Fibroblast of gingiva (primary cell): ENCODE results near the gene STK11IP.

Experiments used
- DNase-seq: peaks from one replicate; pipeline ENCODE4 v3.0.0-alpha.2; 2011; ENCODE audit warnings: low read depth

STK11IP gene, protein sequence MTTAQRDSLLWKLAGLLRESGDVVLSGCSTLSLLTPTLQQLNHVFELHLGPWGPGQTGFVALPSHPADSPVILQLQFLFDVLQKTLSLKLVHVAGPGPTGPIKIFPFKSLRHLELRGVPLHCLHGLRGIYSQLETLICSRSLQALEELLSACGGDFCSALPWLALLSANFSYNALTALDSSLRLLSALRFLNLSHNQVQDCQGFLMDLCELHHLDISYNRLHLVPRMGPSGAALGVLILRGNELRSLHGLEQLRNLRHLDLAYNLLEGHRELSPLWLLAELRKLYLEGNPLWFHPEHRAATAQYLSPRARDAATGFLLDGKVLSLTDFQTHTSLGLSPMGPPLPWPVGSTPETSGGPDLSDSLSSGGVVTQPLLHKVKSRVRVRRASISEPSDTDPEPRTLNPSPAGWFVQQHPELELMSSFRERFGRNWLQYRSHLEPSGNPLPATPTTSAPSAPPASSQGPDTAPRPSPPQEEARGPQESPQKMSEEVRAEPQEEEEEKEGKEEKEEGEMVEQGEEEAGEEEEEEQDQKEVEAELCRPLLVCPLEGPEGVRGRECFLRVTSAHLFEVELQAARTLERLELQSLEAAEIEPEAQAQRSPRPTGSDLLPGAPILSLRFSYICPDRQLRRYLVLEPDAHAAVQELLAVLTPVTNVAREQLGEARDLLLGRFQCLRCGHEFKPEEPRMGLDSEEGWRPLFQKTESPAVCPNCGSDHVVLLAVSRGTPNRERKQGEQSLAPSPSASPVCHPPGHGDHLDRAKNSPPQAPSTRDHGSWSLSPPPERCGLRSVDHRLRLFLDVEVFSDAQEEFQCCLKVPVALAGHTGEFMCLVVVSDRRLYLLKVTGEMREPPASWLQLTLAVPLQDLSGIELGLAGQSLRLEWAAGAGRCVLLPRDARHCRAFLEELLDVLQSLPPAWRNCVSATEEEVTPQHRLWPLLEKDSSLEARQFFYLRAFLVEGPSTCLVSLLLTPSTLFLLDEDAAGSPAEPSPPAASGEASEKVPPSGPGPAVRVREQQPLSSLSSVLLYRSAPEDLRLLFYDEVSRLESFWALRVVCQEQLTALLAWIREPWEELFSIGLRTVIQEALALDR

GRCh38 chr2:219597552-219598307, at the start of gene STK11IP:
Gene STK11IP, plus strand, starts transcription at chr2:219597857. Its CDS starts 263 bp downstream, at chr2:219598120.
- peak; percentile 97 for DNase-seq

- no peak for DNase-seq
These were observed 48.7 kb upstream of the STK11IP start for GRCh38 chr2:219548990-219549389.

GRCh38 chr2:219549619-219550018, 48.0 kb upstream of the STK11IP start:
- DNase-seq: no peak

GRCh38 chr2:219551441-219552381, 45.9 kb upstream of the STK11IP start:
- DNase-seq: peak; percentile 14

DNA sequence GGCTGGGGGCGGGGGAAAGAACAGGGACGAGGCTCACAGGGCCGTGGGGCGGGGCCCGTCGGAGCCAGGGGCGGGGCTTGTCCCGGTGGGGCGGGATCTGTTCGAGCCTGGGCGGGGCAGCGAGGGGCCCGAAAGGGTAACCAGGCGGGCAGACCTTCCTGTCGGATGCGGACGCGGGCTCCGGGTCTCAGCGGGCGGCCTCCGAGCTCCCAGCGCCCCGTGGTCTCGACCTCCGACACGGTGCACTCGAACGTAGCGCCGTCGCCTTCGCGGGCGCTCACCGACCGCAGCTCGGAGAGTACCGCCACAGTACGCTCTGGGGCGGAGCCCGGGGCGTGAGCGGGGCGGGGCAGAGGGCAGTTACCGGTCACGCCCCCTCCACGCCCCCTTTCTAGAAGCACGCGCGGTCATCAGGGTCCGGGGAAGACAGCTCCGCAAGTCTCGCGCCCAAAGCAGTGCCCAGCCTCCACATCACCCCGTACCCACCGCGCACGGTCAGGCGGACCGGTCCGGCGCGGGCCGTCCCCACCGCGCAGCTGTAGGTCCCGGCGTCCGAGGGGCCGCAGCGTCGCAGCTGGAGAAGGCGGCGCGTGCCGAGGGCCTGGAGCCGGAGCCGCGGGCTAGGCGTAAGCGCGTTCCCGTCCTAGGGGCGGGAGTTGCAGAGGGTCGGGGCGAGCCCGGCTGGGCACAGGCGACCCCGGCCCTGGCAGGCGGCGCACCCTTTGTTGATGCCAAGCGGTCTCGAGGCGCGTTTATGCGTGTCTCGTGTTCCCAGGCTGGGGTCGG, 45.1 kb upstream of the STK11IP start:
- peak; percentile 68 for DNase-seq

DNA sequence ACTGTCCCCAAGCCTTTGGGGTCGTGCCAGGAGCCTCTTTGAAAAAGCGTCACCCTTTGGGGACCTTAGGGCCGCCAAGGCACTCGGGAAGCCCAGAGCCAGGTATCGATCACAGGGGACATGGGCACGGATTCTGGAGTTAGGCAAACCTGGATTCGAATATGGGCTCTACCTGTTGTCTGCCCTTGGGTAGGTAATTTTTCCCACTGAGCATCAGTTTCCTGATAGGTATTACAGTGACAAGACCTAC, 44.6 kb upstream of the STK11IP start:
- no peak for DNase-seq

GRCh38 chr2:219553463-219553963, 44.1 kb upstream of the STK11IP start:
- DNase-seq: no peak

DNA sequence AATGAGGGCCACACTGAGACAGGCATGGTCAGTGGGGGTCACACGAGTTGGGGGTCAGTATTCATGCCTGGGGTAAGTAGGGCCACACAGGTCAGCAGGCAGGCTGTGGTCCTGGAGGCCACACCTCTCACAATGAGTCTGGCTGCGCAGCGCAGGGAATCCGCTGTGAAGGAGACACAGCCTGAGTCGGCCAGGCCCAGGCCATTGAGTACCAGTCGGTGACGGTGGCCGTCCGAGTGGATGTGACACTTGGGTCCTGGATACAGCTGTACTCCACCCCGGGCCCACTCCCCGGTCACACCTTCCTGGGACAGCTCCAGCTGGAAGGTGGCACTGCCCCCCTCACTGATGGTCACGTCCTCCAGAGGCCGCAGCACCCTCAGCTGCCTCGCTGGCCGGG, 43.3 kb upstream of the STK11IP start:
- no peak for DNase-seq

GRCh38 chr2:219555956-219556355, 41.7 kb upstream of the STK11IP start:
- no peak for DNase-seq

DNA sequence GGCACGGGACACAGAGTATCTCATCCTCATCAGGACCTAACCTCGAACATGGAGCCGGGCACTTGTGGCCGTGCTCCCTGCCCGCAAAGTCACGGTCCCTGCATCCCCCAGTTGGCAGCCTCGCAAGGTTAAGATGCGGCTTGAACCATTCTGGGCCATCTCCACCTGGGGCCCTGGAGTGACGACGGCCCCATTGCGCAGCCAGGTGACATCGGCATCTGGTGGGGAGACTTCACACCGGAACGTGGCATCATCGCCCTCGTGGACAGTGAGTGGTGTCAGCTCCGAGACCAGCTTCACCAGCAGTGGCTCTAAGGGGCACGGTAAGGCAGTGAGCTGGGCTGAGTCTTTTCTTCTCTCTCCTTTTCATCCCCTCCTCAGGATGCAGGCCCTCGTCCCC, 41.2 kb upstream of the STK11IP start:
- no peak for DNase-seq

DNA sequence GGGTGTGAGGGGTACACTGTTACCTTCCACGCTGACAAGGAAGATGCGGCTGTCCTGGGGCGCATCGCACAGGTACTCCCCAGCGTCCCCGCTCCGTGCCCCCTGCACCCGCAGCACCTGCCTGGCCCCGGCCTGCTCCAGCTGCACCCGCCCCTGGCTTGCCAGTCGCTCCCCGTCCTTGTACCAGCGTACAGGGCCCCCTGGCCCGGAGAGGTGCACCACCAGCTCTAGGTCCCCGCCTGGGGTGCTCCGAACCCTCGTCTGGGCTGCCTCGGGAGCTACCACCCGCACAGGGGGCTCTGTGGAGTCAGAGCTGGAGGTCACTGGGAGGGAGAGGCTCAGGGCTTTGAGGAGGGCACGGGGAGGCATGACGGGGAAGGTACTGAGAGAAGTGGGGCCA, 40.3 kb upstream of the STK11IP start:
- no peak for DNase-seq

- no peak for DNase-seq
These were observed 39.6 kb upstream of the STK11IP start for GRCh38 chr2:219557791-219558785.

- no peak for DNase-seq
These were observed 38.3 kb upstream of the STK11IP start for GRCh38 chr2:219559156-219559915.

DNA sequence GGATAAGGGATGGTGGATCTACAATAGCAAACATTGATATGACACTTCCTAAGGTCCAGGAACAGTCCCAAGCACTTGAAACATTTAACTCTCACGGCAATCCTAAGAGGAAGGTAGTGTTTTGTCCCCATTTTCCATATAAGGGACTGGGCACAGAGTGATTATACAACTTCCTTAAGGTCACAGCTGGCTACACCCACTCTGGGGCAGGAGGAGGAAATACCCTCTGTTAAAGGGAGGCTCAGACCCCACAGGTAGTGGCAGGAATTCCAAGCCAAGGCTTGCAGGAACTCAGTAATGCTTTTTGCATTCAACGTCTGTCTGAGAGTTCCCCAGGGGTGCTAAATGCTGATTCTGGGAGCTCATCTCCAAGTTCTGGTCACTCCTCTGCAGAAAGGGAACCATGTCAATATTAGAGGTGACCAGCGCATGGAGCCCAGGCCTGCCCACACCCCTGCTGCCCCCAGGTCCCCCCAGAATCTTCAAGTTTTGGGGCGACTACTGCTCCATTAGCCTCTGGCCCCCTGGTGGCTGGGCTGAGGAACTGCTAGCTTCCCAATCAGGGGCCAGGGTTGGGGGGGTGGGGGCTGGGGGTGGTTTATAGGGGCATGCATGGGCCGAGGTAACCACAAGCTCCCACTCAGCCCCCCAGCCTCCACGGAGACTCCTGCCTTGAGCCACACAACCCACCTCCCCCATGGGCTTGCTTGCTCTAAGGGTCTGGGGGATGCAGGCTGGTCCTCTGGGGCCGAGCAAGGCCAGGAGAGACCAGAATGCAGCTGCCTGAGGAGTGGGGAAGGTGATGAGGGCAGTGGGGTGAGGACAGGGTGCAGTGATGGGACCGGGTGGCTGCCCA, 37.4 kb upstream of the STK11IP start:
- DNase-seq: no peak

GRCh38 chr2:219560893-219561178, 36.8 kb upstream of the STK11IP start:
- DNase-seq: no peak

- no peak for DNase-seq
These were observed 36.2 kb upstream of the STK11IP start for GRCh38 chr2:219561179-219562048.
